ENCODE data around the gene NOS3. TPM values are rescaled to one million over a fixed set of nuclear protein-coding genes. Genes with fewer than 3 reads are reported as not detected.
A peak's percentile ranks its signal among the peaks of the same experiment; 100 is the strongest.

The NOS3 gene
- total and polyA plus RNA-seq, 9 of the 15 experiments (the other 6 are each of a cell fraction or from before 2014, with no cell fraction given), result 1.1 to 121 (median 23.6) TPM

DNA sequence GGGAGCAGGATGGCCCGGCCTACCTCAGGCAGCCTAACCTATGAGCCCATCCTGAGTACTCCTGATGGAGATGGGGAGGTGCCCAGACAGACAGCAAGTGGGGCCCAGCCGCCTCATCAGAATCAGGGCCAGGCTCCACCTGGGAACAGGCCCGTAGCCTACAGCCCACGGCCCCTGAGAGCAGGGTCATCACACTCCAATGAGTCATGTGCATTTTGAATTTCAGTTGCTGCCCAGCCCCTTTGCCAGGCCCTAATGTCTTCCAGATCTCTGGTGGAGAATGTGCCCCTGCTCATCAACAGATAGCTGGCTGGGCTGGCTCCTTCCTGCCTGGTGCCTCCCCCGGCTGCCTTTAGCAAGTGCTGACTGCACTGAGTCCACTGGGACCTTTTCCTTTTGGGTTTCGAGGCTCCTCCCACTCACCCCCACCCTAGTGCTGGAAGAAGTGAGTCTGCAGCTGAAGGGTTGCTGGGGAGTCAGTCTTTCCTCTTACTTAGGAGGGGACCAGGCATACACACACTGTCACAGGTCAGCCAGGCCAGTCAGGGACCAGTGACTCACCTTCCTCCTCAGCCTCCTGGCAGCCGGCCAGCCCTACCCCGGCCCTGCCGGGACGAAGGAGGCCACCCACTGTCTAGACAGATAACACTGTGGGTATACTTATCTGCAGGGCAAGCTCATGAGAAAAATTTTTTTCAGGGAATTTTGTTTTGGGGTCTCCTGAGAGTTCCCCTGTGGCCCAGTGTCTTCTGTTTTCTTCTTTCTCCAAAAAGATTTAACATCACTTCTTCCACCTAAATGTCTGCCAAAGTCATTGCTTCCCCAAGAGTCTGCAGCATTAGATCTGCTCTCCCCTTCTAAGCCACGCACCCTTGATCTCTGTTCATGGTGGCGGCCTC lies 48.4 kb downstream of the NOS3 start (continued):
- TF ChIP-seq ZNF407 (IDR thresholded peaks at IDR 0.05; ENCODE audit: low read depth) (no peak), ZNF347 (CRISPR knock-in tag; IDR thresholded peaks at IDR 0.05; ENCODE audit: low read depth) (no peak), DPF2 (IDR thresholded peaks at IDR 0.05) (peak; percentile 100), BHLHE40 (IDR thresholded peaks at IDR 0.05; ENCODE audit: low read length) (peak; percentile 46; the same call in 1 of the 2 replicates), LCOR (CRISPR knock-in tag; IDR thresholded peaks at IDR 0.05) (peak; percentile 99), XRCC4 (IDR thresholded peaks at IDR 0.05; ENCODE audit: extremely low read depth, insufficient read depth, insufficient read length) (no peak), NFATC3 (IDR thresholded peaks at IDR 0.05) (peak; percentile 97), CTBP1 (IDR thresholded peaks at IDR 0.05; ENCODE audit: borderline replicate concordance) (peak; percentile 98), ESRRA (IDR thresholded peaks at IDR 0.05; ENCODE audit: borderline replicate concordance, low read depth) (peak; percentile 66; the same call in 1 of the 2 replicates), TBL1XR1 (IDR thresholded peaks at IDR 0.05; ENCODE audit: low read length in 2 of 2) (peak; percentile 98 to 99), RBBP5 (IDR thresholded peaks at IDR 0.05; ENCODE audit: borderline replicate concordance, insufficient read depth, low read length, poor library complexity, severe bottlenecking) (peak; percentile 43), EP400 (IDR thresholded peaks at IDR 0.05) (no peak), JUN (IDR thresholded peaks at IDR 0.05; ENCODE audit: borderline replicate concordance, low read depth, low read length) (peak; percentile 99), JUN (CRISPR knock-in tag; IDR thresholded peaks at IDR 0.05; ENCODE audit: borderline replicate concordance) (peak; percentile 91; the same call in 1 of the 2 replicates)
- TF ChIP-seq, protein P1, sequence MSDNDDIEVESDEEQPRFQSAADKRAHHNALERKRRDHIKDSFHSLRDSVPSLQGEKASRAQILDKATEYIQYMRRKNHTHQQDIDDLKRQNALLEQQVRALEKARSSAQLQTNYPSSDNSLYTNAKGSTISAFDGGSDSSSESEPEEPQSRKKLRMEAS (CRISPR knock-in tag; IDR thresholded peaks at IDR 0.05), result peak; percentile 16; the same call in 1 of the 2 replicates

Measured in K562 (cell line).